ENCODE data around the gene LMOD2. TPM values are rescaled to one million over a fixed set of nuclear protein-coding genes. Genes with fewer than 3 reads are reported as not detected.

LMOD2 gene
- total and polyA plus RNA-seq, 2 donors = 5.4 TPM; not detected in 1

DNA sequence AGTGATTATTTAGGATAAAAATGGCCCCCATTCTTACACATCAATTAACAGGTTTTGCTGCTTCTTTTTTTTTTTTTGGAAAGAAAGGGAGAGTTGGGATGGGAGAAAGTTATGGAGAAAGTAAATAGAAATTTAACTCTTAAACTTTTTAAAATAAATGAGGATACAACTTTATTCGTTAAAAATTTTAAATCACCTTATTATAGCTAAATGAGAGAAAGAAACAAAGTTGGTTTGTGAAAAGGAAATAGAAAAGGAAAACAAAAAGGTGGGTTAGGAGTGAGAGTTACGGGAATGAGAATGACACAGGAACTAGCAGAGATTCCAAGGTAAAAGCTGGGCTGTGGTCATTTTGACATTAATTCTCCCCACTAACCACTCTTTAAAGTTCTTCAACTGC, 34.9 kb downstream of the LMOD2 start:
- Histone ChIP-seq H3K27ac (ENCODE audit: low read depth) (no peak overlapping the region), H3K4me3 (ENCODE audit: low read depth, low read length) (no peak overlapping the region), H3K4me1 (ENCODE audit: insufficient read depth) (no peaks in the 10 kb centered on the region), H3K36me3 (ENCODE audit: insufficient read depth) (peaks cover 1% of the 10 kb centered on the region)
- WGBS = 97% methylated on average over 2 of the region's 2 CpGs
- DNase-seq (ENCODE audit: extremely low spot score) = no peak

GRCh38 chr7:123692471-123692877, 36.8 kb downstream of the LMOD2 start:
- H3K27ac ChIP-seq (ENCODE audit: low read depth) = no peak overlapping the region
- H3K4me3 ChIP-seq (ENCODE audit: low read depth, low read length) = no peak overlapping the region
- WGBS = 96% methylated on average over 6 of the region's 6 CpGs
- no peaks in the 10 kb centered on the region for H3K4me1 ChIP-seq (ENCODE audit: insufficient read depth)
- no peak for DNase-seq (ENCODE audit: extremely low spot score)
- H3K36me3 ChIP-seq (ENCODE audit: insufficient read depth) = peaks cover 1% of the 10 kb centered on the region

DNA sequence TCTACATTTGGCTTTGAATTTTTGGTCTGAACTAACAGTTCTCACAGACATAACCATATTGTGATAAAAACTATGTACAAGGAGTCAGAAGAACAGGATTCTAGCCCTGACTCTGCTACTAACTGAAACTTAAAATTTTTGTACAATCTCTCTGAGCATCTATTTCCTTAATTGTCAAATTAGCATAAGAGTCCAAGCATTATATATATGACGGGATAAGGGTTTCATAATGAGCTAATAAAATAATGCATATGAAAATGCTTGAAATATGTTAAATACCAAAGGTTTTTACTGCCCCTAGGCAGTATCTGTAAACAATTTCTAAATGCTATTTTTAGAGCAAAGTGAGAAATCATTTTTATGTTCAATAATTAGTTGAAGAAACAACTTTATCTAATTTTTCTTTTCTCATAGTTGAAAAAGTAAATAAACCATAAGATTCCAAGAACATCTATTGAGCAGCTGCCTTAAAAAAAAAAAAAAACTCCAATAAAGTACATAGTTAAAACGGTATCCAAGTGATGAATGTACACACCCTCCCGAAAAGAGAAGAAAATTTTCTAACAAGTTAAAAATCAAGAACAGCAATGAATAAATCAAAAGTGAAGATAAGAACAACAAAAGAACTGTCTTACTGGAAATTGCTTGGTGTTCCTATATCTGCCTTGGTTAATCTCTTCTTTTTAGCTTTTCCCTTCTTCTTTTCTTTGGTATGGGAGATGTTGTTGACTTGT, 40.4 kb downstream of the LMOD2 start:
- no peak overlapping the region for H3K27ac ChIP-seq (ENCODE audit: low read depth)
- 47% methylated on average over 3 of the region's 3 CpGs for WGBS
- no peaks in the 10 kb centered on the region for H3K36me3 ChIP-seq (ENCODE audit: insufficient read depth)
- H3K4me3 ChIP-seq (ENCODE audit: low read depth, low read length) = no peak overlapping the region
- no peak for DNase-seq (ENCODE audit: extremely low spot score)
- no peaks in the 10 kb centered on the region for H3K4me1 ChIP-seq (ENCODE audit: insufficient read depth)

- Histone ChIP-seq H3K4me1 (ENCODE audit: insufficient read depth) (no peaks in the 10 kb centered on the region), H3K36me3 (ENCODE audit: insufficient read depth) (peaks cover 4% of the 10 kb centered on the region), H3K27ac (ENCODE audit: low read depth) (no peak overlapping the region), H3K4me3 (ENCODE audit: low read depth, low read length) (no peak overlapping the region)
- no peak for DNase-seq (ENCODE audit: extremely low spot score)
- 92% methylated on average over 1 of the region's 1 CpG for WGBS
These were observed 49.7 kb downstream of the LMOD2 start for GRCh38 chr7:123705211-123705901.

DNA sequence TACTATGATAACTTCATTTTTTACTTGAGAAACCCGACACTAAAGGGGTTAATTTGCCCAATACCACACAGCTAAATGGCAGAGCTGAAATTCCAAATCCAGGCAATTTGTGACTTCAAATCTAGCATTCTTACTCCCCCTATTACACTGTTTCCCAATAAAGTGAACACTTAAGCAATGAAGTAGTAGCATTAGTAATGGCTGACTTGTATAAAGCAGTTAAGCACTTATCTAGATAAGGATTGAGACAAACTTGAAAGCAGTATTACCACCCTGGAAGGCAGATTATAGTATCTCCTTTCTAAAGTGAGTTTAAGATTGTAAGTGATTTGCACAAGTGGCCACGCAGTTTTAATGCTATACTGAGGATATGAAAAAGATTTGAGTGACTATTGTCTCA, 53.9 kb downstream of the LMOD2 start:
- no peak for DNase-seq (ENCODE audit: extremely low spot score)
- Histone ChIP-seq H3K4me3 (ENCODE audit: low read depth, low read length) (no peak overlapping the region), H3K4me1 (ENCODE audit: insufficient read depth) (peaks cover 1% of the 10 kb centered on the region), H3K27ac (ENCODE audit: low read depth) (no peak overlapping the region), H3K36me3 (ENCODE audit: insufficient read depth) (peaks cover 4% of the 10 kb centered on the region)
- 57% methylated on average over 2 of the region's 2 CpGs for WGBS

- Histone ChIP-seq H3K36me3 (ENCODE audit: insufficient read depth) (peaks cover 4% of the 10 kb centered on the region), H3K27ac (ENCODE audit: low read depth) (no peak overlapping the region), H3K4me3 (ENCODE audit: low read depth, low read length) (no peak overlapping the region), H3K4me1 (ENCODE audit: insufficient read depth) (peaks cover 1% of the 10 kb centered on the region)
- no peak for DNase-seq (ENCODE audit: extremely low spot score)
- WGBS = 77% methylated on average over 2 of the region's 2 CpGs
These were observed 55.0 kb downstream of the LMOD2 start for GRCh38 chr7:123710683-123711082.

- H3K4me3 ChIP-seq (ENCODE audit: low read depth, low read length) = no peak overlapping the region
- H3K27ac ChIP-seq (ENCODE audit: low read depth) = no peak overlapping the region
- DNase-seq (ENCODE audit: extremely low spot score) = no peak
- H3K4me1 ChIP-seq (ENCODE audit: insufficient read depth) = peaks cover 3% of the 10 kb centered on the region
- peaks cover 4% of the 10 kb centered on the region for H3K36me3 ChIP-seq (ENCODE audit: insufficient read depth)
These were observed 56.2 kb downstream of the LMOD2 start for GRCh38 chr7:123711832-123712293.

DNA sequence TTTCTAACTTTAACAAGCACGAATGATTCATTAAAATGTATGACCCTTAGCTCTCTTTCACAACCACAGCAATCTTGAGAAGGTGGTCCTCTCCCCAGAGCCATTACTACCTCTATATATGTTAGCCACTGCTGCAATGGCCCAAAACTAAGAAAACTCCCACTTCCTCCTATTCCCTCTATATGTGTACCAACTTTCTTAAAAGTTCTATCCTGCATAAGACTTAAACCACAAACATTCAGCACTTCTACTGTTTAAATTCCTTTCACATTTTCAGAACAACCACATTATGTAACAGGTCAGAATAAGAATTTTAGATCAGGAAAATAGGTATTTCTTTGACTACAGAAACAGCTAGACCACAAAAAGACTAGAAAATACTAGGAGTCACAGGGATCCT, 57.0 kb downstream of the LMOD2 start:
- H3K36me3 ChIP-seq (ENCODE audit: insufficient read depth) = peaks cover 3% of the 10 kb centered on the region
- no peak overlapping the region for H3K4me3 ChIP-seq (ENCODE audit: low read depth, low read length)
- H3K27ac ChIP-seq (ENCODE audit: low read depth) = no peak overlapping the region
- WGBS = 43% methylated on average over 1 of the region's 1 CpG
- no peak for DNase-seq (ENCODE audit: extremely low spot score)
- H3K4me1 ChIP-seq (ENCODE audit: insufficient read depth) = peaks cover 3% of the 10 kb centered on the region

Other genes starting within 250 kb of the LMOD2 start
- gene IQUB, start 121.3 kb upstream of the LMOD2 start, total RNA-seq = 1.5 TPM
- 0.22 TPM for gene IQUB, start 121.3 kb upstream of the LMOD2 start, polyA plus RNA-seq
- 123 TPM for gene NDUFA5, start 98.0 kb upstream of the LMOD2 start, total RNA-seq
- gene NDUFA5, start 98.0 kb upstream of the LMOD2 start, polyA plus RNA-seq = 92.9 TPM
- gene ASB15, start 54.0 kb upstream of the LMOD2 start, total RNA-seq = 0.11 TPM
- gene ASB15, start 54.0 kb upstream of the LMOD2 start, polyA plus RNA-seq = not detected
- 56.3 TPM for gene WASL, start 93.1 kb downstream of the LMOD2 start, total RNA-seq
- 31.3 TPM for gene WASL, start 93.1 kb downstream of the LMOD2 start, polyA plus RNA-seq
- gene HYAL4, start 189.3 kb downstream of the LMOD2 start, total RNA-seq = not detected
- not detected for gene HYAL4, start 189.3 kb downstream of the LMOD2 start, polyA plus RNA-seq